DND-41 (cell line): ENCODE results near the gene PTPRD.

Experiments
- CTCF ChIP-seq: IDR thresholded peaks from 2 replicates; pipeline ENCODE4 v1.5.1; 2012; ENCODE audit warnings: borderline replicate concordance, low read length, moderate library complexity, mild to moderate bottlenecking; ENCODE audit not compliant: poor library complexity, severe bottlenecking; ENCODE audit errors: extremely low read depth
- EZH2 ChIP-seq: IDR thresholded peaks from 3 replicates; pipeline ENCODE4 v1.6.1; 2012; ENCODE audit warnings: borderline replicate concordance, low read depth, mild to moderate bottlenecking, moderate library complexity, low read length, inconsistent platforms; ENCODE audit not compliant: severe bottlenecking

GRCh38 chr9:10331157-10331556 lies 281.6 kb downstream of the PTPRD start:
- TF ChIP-seq CTCF (no peak), EZH2 (no peak)
